Loucy (cell line): ENCODE results near the gene AP3D1.

Experiments
- H2AFZ ChIP-seq: fragments of 200-600 bp; sonication (generic); 2 replicates; pipeline ENCODE4 v1.6.0; 2016; ENCODE audit warnings: antibody characterized with exemption, mild to moderate bottlenecking, low read length, moderate library complexity
- H3F3A ChIP-seq: fragments of 200-600 bp; 2 replicates; pipeline ENCODE4 v1.6.0; 2016; ENCODE audit warnings: antibody characterized with exemption, low read depth, mild to moderate bottlenecking
- H3K27me3 ChIP-seq: fragments of 200-600 bp; sonication (generic); 2 replicates; pipeline ENCODE4 v1.6.1; 2014; ENCODE audit warnings: low read length, mild to moderate bottlenecking; ENCODE audit not compliant: insufficient read depth, poor library complexity, severe bottlenecking
- H3K36me3 ChIP-seq: fragments of 200-600 bp; sonication (generic); 2 replicates; pipeline ENCODE4 v1.6.1; 2016; ENCODE audit warnings: low read length; ENCODE audit not compliant: insufficient read depth
- H3K4me1 ChIP-seq: fragments of 200-600 bp; sonication (generic); 2 replicates; pipeline ENCODE4 v1.5.1; 2014; ENCODE audit warnings: low read length, mild to moderate bottlenecking; ENCODE audit not compliant: insufficient read depth, poor library complexity, severe bottlenecking
- H3K4me2 ChIP-seq: fragments of 200-600 bp; sonication (generic); 2 replicates; pipeline ENCODE4 v1.6.0; 2014; ENCODE audit warnings: antibody characterized with exemption, low read length, low read depth, mild to moderate bottlenecking; ENCODE audit not compliant: poor library complexity, severe bottlenecking
- H3K4me3 ChIP-seq: fragments of 200-600 bp; sonication (generic); 2 replicates; pipeline ENCODE4 v1.5.1; 2014; ENCODE audit warnings: low read length, mild to moderate bottlenecking, mixed read lengths; ENCODE audit not compliant: poor library complexity, severe bottlenecking
- H3K79me2 ChIP-seq: fragments of 200-600 bp; sonication (generic); 2 replicates; pipeline ENCODE4 v1.6.1; 2014; ENCODE audit warnings: low read length; ENCODE audit not compliant: insufficient read depth
- H3K9ac ChIP-seq: fragments of 200-600 bp; sonication (generic); 2 replicates; pipeline ENCODE4 v1.6.0; 2014; ENCODE audit warnings: mild to moderate bottlenecking, low read depth, low read length, moderate library complexity; ENCODE audit not compliant: poor library complexity, severe bottlenecking
- H3K9me2 ChIP-seq: fragments of 200-600 bp; sonication (generic); replicated peaks from 2 replicates; pipeline ENCODE4 v1.6.1; 2016; ENCODE audit warnings: low read depth, low read length, mixed read lengths
- H3K9me3 ChIP-seq: fragments of 200-600 bp; sonication (generic); 2 replicates; pipeline ENCODE4 v1.6.1; 2014; ENCODE audit warnings: mild to moderate bottlenecking, antibody characterized with exemption, low read length, low read depth; ENCODE audit not compliant: insufficient read depth
- H4K20me1 ChIP-seq: fragments of 200-600 bp; sonication (generic); 2 replicates; pipeline ENCODE4 v1.6.0; 2014; ENCODE audit warnings: antibody characterized with exemption, low read length, mild to moderate bottlenecking; ENCODE audit not compliant: insufficient read depth, poor library complexity, severe bottlenecking
- EZH2phosphoT487 ChIP-seq: fragments of 200-600 bp; IDR thresholded peaks from 2 replicates; pipeline ENCODE4 v1.6.1; 2018; ENCODE audit warnings: antibody characterized with exemption, mild to moderate bottlenecking, moderate library complexity, borderline replicate concordance
- TF ChIP-seq, protein P1 (sequence below): fragments of 200-600 bp; sonication (generic); conservative IDR thresholded peaks from 2 replicates; pipeline ENCODE4 v1.5.1; 2014; ENCODE audit warnings: mild to moderate bottlenecking, antibody characterized with exemption, low read length

AP3D1 gene

GRCh38 chr19:2142173-2142829 is 9.1 kb downstream of the AP3D1 start:
- no peak overlapping the region for H3K4me3 ChIP-seq
- H3K9me2 ChIP-seq: no peaks in the 10 kb centered on the region
- H3K4me1 ChIP-seq: peaks cover 4% of the 10 kb centered on the region
- H3K27me3 ChIP-seq: no peaks in the 10 kb centered on the region
- peaks cover 17% of the 10 kb centered on the region; the same call in 1 of the 2 replicates for H3K36me3 ChIP-seq
- H3K4me2 ChIP-seq: no peak overlapping the region
- H2AFZ ChIP-seq: no peak overlapping the region
- no peak for TF ChIP-seq EZH2phosphoT487
- TF ChIP-seq, protein P1, sequence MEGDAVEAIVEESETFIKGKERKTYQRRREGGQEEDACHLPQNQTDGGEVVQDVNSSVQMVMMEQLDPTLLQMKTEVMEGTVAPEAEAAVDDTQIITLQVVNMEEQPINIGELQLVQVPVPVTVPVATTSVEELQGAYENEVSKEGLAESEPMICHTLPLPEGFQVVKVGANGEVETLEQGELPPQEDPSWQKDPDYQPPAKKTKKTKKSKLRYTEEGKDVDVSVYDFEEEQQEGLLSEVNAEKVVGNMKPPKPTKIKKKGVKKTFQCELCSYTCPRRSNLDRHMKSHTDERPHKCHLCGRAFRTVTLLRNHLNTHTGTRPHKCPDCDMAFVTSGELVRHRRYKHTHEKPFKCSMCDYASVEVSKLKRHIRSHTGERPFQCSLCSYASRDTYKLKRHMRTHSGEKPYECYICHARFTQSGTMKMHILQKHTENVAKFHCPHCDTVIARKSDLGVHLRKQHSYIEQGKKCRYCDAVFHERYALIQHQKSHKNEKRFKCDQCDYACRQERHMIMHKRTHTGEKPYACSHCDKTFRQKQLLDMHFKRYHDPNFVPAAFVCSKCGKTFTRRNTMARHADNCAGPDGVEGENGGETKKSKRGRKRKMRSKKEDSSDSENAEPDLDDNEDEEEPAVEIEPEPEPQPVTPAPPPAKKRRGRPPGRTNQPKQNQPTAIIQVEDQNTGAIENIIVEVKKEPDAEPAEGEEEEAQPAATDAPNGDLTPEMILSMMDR: no peak
- H4K20me1 ChIP-seq: peaks cover 20% of the 10 kb centered on the region
- H3K9me3 ChIP-seq: no peaks in the 10 kb centered on the region
- H3F3A ChIP-seq: no peaks in the 10 kb centered on the region
- H3K79me2 ChIP-seq: peaks cover 80% of the 10 kb centered on the region
- H3K9ac ChIP-seq: no peak overlapping the region

DNA sequence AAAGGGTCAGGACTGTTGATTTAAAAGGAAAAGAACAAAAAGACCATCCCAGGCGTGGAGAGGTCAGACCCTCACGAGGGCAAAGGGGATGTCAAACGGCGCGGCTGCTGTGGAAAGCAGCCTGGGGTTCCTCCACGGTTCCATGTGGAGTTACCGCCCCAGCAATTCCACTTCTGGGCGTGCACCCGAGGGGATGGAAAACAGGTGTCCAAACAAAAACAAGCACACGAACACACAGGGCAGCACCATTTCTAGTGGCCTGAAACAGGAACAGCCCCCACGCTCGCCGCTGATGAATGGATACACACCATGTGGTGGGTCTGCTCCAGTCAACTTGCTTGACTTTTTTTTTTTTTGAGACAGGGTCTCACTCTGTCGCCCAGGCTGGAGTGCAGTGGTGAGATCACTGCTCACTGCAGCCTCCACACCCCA is 11.2 kb downstream of the AP3D1 start:
- Histone ChIP-seq H3K36me3 (peaks cover 34% of the 10 kb centered on the region; the same call in 1 of the 2 replicates), H3K79me2 (peaks cover 59% of the 10 kb centered on the region)
- no peak for TF ChIP-seq EZH2phosphoT487
- TF ChIP-seq, protein P1: no peak

DNA sequence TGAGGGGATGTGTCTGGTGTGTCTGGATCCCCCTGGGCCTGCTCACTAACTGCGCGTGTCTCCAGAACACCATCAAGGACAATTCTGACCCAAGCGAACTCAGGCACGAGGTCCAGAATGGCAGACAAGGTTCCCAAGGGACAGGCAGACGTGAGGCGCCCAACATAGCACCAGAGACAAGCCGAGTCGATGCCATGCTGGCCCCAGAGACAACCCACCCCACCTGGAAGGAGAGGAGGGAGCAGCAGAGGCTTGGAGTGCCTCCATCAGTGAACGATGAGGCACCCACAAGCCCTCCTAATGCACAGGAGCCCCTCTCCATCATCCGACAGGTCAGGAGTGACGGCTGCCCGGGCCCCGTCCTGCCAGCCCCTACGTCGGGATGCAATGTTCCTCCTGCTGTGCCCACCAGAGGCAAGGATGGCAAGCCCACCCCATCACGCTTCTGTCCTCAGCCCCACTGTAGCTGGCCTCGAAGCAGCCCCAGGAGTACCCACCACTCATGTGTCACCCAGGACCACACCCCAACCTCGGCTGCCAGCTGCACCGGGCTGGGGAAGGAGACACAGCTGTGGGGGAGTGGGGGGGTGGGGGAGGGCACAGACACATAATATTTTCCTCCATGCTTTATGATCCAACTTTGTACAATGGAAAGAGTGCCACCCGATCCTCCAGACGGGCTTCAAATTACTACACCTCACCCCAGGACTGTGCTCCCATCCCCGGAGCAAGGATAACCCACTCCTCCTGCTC is 11.8 kb downstream of the AP3D1 start:
- H3K36me3 ChIP-seq: peaks cover 34% of the 10 kb centered on the region; the same call in 1 of the 2 replicates

More for the DNA sequence above, 11.2 kb downstream of the AP3D1 start:
- Histone ChIP-seq H3K9ac (no peak overlapping the region), H3K9me3 (no peaks in the 10 kb centered on the region), H3K9me2 (no peaks in the 10 kb centered on the region), H3K4me2 (no peak overlapping the region), H3F3A (no peaks in the 10 kb centered on the region), H4K20me1 (peaks cover 5% of the 10 kb centered on the region), H3K4me3 (no peak overlapping the region), H3K27me3 (no peaks in the 10 kb centered on the region), H2AFZ (no peak overlapping the region), H3K4me1 (no peaks in the 10 kb centered on the region)

More for the DNA sequence above, 11.8 kb downstream of the AP3D1 start:
- Histone ChIP-seq H3K79me2 (peaks cover 53% of the 10 kb centered on the region), H2AFZ (no peak overlapping the region), H3K4me2 (no peak overlapping the region), H3K9me3 (no peaks in the 10 kb centered on the region), H4K20me1 (no peaks in the 10 kb centered on the region), H3K4me1 (no peaks in the 10 kb centered on the region), H3K27me3 (no peaks in the 10 kb centered on the region), H3K4me3 (no peak overlapping the region), H3F3A (no peaks in the 10 kb centered on the region), H3K9ac (no peak overlapping the region), H3K9me2 (no peaks in the 10 kb centered on the region)
- TF ChIP-seq, protein P1: no peak
- no peak for TF ChIP-seq EZH2phosphoT487
